Activated naive CD4-positive, alpha-beta T cell treated with Interleukin-2 at 50 U/mL for 16 hours (primary cell): ENCODE results near the gene GAB2.

Experiments used
- DNase-seq: peaks from one replicate; pipeline ENCODE4 v3.0.0-alpha.2; 2020

GAB2 gene

DNA sequence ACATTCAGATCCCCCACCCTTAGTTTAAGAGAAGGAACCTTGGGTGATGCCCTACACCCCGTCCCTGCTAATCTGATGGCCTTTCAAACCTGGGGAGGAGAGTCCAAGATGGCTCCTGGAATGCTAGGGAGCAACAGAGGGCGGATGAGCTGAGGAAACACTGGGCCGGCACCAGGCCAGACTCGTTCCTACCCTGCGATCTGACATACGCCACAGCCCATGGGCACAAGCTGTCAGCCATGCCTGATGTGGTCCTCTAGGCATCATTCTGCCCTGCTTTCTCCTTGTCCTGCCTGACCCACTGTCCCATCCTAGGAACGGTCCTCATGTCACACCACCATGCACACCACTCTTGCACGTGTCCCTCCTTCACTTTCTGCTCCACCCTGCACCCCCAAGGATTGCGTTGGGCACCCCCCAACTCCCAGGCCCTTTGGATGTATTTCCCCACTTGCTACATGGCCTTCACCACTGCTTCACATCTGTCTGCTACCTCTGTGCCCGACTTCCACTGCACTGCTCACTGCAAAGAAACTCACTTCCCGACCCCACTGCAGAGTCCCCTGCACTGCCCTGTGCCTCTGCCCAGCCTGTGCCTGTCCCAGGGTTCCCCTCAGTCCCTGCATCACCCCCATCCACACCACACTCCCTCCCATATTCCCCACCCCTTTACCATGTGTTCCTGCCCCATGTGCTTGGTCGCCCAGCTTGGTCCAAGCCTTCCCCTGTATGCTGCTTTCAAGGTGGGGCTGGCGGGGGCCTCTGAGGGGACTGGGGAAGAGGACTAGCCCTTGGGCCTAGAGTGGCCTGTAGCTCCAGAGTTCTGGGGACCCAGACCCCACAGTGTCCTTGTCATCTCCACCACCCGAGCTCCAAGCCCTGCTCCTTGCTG is 199.7 kb downstream of the GAB2 start:
- no peak for DNase-seq

- no peak for DNase-seq
Measured at GRCh38 chr11:78216571-78217287, 200.9 kb downstream of the GAB2 start.

DNA sequence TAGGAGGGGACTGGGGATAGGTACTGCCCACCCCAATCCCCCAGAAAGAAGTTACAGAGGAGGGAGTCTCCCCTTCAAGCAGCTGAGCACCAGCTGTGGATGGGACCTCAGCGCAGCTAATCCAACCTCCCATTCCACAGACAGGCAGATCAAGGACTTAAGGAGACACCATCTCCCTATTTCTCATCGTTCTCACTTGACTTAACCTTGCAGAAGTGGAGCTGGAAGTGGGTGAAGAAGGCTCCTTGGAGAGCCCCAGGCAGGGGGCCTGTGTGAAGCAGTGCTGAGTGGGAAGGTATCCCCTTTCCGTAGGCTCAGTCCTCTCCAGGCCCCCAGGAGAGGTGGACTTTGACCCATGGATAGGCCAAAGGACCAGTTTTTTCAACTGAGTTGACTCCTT is 201.6 kb downstream of the GAB2 start:
- no peak for DNase-seq

- DNase-seq, result no peak
Measured at GRCh38 chr11:78214331-78215194, 203.1 kb downstream of the GAB2 start.

DNA sequence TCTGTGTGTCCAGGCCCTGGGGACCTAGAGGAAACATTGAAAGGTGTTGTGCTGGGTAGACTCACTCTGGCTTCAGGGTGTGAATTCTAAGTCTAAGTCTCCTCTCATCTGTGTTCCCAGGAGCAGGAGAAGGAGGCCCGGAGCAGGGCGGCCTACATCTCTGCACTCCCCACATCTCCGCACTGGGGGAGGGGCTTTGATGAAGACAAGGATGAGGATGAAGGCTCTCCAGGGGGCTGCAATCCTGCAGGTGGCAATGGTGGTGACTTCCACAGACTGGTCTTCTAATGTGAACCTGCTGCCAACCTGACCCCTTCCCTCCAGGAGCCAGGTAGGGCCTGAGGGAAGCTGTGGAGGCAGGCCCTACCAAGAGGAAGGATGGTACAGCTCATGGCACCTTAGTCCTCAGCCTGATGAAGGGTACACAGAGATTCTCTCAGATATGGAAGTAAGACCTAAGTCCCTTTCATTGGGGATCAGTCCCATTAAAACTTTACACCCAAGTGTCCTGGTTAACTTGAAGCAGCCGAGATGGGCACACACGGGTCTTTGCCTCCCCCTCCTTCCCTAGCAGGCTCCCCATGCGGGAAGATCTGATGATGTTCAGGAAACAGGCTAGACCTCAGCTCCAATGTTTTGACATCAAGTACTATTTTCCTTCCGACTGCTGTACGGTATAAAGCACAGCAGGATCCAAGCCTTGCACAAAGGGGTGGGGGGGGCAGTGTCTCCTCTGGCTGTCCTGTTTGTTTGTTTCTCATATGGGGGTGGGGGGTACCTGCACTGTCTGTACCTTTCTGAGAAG is 203.9 kb downstream of the GAB2 start:
- DNase-seq, result no peak

- no peak for DNase-seq
Measured at GRCh38 chr11:78212586-78213371, 204.8 kb downstream of the GAB2 start.

DNA sequence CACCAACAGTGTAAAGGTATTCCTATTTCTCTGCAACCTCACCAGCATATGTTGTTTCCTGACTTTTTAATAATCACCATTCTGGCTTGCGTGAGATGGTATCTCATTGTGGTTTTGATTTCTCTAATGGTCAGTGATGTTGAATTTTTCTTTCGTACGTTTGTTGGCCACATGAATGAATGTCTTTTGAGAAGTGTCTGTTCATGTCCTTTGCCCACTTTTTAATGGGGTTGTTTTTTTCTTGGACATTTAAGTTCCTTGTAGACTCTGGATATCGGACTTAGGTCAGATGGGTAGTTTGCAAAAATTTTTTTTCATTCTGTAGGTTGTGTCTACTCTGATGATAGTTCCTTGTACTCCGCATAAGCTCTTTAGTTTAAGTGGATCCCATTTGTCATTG is 206.1 kb downstream of the GAB2 start:
- DNase-seq, result no peak

DNA sequence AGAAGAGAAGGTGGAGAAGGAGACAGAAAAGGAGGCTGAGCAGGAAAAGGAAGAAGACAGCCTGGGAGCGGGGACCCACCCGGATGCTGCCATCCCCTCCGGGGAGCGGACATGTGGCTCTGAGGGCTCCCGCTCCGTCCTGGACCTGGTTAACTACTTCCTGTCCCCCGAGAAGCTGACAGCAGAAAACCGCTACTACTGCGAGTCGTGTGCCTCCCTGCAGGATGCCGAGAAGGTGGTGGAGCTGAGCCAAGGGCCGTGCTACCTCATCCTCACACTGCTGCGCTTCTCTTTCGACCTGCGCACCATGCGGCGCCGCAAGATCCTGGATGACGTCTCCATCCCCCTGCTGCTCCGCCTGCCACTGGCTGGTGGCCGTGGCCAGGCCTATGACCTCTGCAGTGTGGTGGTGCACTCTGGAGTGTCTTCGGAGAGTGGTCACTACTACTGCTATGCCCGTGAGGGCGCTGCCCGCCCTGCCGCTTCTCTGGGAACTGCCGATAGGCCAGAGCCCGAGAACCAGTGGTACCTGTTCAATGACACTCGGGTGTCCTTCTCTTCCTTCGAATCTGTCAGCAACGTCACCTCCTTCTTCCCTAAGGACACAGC is 207.5 kb downstream of the GAB2 start:
- DNase-seq, result no peak

DNA sequence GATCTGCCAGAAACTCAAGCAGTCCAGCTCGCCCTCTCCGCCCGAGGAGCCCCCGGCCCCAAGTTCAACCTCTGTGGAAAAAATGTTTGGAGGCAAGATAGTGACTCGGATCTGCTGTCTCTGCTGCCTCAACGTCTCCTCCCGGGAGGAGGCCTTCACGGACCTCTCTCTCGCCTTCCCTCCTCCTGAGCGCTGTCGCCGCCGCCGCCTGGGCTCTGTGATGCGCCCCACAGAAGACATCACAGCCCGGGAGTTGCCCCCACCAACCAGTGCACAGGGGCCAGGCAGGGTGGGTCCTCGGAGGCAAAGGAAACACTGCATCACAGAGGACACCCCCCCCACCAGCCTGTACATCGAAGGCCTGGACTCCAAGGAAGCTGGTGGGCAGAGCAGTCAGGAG is 208.1 kb downstream of the GAB2 start:
- DNase-seq, result no peak

GRCh38 chr11:78208257-78209165 is 209.1 kb downstream of the GAB2 start:
- DNase-seq, result no peak

- no peak for DNase-seq
Measured at GRCh38 chr11:78207532-78208256, 209.9 kb downstream of the GAB2 start.

DNA sequence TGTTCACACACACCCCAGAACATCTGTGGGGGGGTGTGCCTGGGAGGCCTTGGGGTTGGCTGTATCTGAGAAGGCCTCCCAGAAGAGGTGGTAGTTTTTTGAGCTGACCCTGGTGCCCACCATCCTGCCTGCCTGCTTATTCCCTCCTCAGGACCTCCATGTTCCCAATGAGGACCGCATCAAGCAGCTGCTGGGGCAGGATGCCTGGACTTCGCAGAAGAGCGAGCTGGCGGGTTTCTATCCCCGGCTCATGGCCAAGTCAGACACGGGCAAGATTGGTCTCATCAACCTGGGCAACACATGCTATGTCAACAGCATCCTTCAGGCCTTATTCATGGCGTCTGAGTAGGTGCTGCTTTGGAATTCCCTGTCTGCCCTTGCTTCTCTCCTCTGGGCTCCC is 211.9 kb downstream of the GAB2 start:
- DNase-seq, result no peak

- no peak for DNase-seq
Measured at GRCh38 chr11:78205256-78205655, 212.4 kb downstream of the GAB2 start.

DNA sequence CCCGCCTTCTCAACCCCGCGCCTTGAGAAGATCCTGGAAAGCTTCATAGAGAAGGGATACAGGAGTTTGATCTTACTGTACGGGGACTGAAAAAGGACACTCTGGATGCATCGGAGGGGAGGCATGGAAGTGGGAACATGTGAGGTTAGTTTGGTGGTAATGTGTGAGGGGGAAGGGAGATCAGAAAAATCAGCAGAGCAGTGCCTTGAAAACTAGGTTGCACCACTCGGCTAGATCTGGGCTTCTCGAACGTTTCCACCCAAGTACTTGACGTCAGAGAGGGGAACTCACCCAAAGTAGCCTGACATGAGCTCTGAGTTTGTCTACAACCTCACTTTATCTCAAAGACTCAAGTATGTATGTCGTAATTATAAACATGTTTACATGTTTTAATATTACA is 214.4 kb downstream of the GAB2 start:
- peak; percentile 35 for DNase-seq

DNA sequence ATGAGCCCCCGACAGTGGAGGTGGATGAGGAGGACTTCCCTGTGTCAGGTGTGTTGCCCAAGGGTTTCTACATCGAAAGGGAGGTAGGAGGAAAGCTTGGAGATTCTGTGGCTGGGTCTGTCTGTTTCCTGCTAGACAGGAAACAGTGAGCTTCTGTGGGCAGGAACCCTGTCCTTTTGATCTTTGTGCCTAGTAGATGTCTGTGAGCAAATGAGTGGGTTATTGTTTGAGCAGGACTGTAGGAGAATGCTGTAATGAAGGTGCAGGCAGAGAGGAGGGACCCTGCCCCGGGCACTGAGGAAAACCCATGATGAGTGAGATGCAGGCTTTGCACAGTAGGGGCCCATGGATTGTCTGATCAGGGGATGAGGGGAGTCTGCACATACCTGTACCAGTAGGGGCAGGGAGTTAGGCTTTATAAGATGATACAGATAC is 214.9 kb downstream of the GAB2 start:
- peak; percentile 36 for DNase-seq

- no peak for DNase-seq
Measured at GRCh38 chr11:78201096-78201818, 216.4 kb downstream of the GAB2 start.

DNA sequence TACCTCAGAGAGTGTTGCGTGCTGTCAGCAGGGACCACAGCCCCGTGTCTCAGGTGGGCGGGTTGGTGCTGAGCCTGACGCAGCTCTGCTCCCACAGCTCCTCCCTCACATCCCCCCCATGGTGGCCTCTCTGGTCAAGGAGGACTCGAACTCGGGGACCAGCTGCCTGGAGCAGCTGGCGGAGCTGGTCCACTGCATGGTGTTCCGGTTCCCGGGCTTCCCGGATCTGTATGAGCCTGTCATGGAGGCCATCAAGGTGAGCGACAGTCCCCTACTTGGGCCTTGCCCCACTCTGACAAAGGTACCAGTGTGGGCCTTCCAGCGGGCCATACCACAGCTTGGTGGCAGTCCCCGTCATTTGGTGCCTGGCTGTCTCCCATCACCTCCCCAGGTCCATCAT is 217.1 kb downstream of the GAB2 start:
- no peak for DNase-seq

DNA sequence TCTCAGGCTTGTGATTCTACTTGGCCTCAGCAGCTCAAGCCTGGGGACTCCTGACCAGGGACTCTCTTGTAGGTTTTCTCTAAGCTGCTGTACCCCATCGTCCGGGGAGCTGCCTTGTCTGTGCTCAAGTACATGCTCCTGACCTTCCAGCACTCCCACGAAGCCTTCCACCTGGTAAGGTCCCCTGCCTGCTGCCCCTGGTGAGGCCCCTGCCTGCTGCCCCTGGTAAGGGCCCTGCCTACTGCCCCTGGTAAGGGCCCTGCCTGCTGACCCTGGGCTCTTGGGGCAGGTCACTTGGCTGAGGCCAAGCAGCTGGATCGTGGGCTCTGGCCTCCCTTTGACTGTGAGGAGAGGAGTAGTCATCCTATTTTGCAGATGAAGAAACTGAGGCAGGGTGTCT is 217.6 kb downstream of the GAB2 start:
- no peak for DNase-seq

- no peak for DNase-seq
Measured at GRCh38 chr11:78199653-78200015, 218.0 kb downstream of the GAB2 start.
